GM15510 (cell line): ENCODE data around the gene DNAJB1.

Experiments
- POLR2A ChIP-seq: IDR thresholded peaks from 3 replicates; pipeline ENCODE4 v1.6.1; 2011; ENCODE audit warnings: borderline replicate concordance; ENCODE audit not compliant: insufficient read length; ENCODE audit errors: extremely low read depth

DNAJB1 gene

DNA sequence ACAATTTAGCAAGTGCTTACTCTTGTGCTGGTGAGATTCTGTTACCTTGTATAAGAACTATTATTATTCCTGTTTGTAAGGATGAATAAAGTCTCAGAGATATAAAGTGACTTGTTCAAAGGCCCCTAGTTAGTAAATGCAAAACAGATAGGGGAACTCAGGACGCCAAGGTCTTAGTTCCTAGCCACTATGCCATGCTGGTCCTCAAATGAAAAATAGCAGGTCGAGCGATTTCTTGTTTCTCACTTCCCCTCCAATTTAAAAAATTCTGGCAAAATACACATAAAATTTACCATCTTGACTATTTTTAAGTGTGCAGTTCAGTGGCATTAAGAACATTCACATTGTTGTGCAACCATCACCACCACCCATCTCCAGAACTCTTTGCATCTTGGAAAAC is 12.3 kb upstream of the DNAJB1 start:
- no peak for TF ChIP-seq POLR2A

DNA sequence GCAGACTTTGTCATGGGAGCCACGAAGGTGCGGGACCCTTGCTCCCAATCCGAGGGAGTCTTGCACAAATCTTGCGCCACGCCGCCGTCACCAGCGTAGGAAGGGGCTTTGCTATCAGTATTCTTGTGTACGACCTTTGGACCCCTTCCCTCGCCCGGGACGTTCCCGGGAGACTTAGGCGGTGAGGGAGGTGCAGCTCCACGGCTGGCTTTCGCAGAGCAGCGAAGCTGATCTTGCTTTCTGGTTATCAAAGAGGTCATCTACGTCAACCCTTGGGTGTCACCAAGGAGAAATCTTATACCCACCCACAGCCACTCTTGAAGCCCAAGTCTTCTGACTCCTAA is 11.8 kb upstream of the DNAJB1 start:
- TF ChIP-seq POLR2A = no peak

DNA sequence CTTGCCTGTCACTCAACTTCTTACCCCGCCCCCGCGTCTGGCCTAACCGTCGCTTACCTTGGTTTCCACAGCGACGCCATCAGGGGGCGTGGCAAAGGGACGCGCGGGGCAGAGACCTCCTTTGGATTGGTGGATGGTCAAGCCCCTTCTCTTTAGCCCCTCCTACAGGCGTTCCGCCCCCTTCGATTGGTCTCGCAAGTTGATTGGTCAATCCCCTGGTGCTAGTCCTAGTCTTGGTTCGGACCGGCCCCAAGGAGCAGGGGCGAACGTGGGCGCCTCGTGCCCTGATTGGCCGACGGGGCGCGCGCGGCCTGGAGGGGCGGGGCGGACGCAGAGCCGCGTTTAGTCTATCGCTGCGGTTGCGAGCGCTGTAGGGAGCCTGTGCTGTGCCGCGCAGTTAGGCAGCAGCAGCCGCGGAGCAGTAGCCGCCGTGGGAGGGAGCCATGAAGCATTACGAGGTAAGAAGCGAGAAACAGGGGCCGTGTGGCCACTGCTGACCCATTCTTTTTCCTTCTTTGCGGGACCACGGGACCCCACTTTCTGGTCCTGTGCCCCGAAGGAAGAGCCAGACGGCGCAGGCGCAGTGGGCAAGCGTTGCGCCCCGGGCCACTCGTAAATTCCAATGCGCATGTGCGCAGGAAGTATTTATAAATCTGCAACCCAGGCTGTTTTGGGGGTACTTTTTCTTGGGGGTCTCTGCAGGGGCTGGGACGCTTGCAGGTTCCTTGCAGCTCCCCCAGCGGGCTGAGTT is 11.2 kb upstream of the DNAJB1 start, which contains the start of gene TECR:
Gene TECR, plus strand, starts transcription at position 341 of the 751 bp plus-strand sequence. Its CDS starts 103 bp downstream, at position 444.
- TF ChIP-seq POLR2A = peak; percentile 98

DNA sequence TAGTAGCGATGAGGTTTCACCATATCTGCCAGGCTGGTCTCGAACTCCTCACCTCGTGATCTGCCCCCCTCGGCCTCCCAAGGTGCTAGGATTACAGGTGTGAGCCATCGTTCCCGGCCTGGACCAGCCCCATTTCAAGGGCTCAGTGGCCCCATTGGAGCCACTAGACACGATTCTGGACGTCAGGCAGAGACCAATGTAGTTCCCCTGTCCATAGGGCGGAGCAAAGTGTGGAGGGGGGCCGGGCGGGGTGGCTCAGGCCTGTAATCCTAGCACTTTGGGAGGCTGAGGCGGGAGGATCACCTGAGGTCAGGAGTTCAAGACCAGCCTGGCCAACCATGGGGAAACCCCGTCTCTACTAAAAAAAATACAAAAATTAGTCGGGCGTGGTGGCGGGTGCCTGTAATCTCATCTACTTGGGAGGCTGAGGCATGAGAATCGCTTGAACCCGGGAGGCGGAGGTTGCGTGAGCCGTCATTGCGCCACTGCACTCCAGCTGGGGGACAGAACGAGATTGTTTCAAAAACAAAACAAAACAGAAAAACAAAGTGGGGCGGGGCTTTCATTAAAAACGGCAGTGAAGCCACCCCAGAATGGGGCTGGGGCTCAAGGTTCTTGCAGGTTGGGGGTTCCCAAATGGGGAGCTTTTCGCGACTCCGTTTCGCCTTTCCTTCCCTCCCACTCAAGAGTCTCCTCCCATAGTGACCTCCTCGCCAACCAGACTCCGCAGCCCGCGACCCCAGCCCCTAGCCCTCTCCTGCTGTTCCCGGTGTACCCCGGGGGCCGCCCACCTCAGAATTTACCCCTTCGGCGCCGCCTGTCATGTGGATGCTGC is 10.4 kb upstream of the DNAJB1 start:
- no peak for TF ChIP-seq POLR2A

- no peak for TF ChIP-seq POLR2A
Observed at GRCh38 chr19:14526423-14526822, 8.2 kb upstream of the DNAJB1 start.

GRCh38 chr19:14525729-14526128 is 7.5 kb upstream of the DNAJB1 start:
- TF ChIP-seq POLR2A = no peak

DNA sequence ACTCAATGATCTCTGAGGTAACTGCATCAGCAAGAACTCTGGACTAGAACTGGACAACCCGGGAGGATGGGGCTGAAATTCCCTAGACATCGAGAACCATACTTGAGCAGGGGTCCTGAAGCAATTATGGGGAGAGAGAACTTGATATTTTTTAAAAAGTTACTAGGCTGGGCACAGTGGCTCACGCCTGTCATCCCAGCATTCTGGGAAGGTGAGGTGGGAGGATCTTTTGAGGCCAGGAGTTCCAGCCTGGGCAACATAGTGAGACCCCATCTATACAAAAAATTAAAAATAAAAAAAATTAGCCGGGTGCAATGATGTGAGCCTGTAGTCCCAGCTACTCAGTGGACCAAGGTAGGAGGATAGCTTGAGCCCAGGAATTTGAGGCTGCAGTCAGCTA is 2.3 kb upstream of the DNAJB1 start:
- TF ChIP-seq POLR2A = no peak

GRCh38 chr19:14519860-14520407 is 1.7 kb upstream of the DNAJB1 start:
- TF ChIP-seq POLR2A = no peak

DNA sequence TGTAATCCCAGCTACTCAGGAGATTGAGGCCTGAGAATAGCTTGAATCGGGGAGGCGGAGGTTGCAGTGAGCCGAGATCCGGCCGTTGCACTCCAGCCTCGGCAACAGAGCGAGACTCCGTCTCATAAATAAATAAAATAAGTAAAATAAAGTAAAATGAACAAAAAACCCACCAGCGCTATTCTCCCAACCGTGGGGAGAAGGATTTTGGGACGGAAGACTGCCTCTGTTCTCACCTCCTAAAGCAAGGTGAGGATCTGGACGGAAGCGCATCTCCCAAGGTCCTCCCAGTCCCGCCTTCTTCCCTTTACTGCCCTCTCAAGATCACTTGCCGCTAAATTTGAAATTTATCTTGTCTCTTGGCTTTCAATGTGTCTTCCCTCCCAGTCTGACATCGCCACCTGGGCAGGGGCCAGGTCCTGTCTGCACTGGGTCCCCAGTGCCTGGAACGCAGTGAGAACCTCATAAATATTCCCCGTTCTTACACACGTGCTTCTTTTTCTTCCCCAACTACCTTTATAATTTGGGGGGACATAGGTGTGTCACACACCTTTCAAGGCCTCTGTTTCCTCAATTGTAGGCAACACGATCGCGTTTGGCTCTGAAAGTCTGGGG is 1.2 kb upstream of the DNAJB1 start:
- no peak for TF ChIP-seq POLR2A

DNA sequence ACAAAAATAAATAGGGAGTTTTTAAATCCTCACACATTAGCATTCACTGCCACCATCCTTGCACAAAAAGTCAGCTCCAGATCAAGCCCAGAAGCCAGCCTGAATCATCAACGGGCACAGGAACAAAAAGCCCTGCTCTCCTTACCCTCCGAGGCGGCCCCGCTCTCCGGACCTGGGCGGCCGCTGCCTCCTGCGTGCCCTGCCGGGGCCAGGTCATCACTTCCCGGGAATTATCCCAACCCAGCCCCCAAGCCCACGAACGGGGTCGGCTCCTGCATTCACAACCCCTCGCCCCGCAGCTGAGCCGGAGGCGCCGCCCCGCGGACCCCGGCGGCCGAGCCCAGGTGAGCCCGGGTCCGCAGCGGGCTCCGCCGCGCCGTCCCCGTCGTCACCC is 754 bp downstream of the DNAJB1 start:
- no peak for TF ChIP-seq POLR2A

DNA sequence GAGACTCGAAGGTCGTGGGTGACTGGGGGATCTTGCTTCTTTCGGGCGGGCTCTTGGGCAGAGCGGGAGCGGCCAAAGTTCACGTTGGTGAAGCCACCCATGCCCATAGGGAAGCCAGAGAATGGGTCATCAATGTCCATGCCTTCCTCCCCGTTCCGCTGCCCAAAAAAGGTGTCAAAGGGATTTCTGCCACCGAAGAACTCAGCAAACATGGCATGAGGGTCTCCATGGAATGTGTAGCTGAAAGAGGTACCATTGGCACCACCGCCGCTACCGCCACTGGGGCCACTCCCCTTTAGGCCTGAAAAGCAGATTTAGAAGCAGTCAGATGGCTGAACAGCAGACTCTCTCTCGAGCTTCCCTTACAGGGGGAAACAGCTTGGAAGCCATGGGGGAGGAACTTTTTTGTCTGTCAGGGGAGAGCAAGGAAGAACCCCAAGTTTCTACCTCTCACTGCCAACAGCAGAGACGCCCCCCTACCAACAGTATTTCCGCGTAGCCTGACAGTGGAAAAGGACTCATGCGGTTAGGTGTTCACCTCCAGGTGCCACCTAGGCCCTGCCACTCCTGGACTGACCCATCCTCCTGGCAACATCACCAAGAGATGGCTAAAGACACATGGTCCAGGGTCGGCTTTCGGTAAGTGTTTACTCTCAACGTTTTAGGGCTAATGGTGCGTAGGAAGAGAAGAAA is 1.3 kb downstream of the DNAJB1 start:
- no peak for TF ChIP-seq POLR2A

DNA sequence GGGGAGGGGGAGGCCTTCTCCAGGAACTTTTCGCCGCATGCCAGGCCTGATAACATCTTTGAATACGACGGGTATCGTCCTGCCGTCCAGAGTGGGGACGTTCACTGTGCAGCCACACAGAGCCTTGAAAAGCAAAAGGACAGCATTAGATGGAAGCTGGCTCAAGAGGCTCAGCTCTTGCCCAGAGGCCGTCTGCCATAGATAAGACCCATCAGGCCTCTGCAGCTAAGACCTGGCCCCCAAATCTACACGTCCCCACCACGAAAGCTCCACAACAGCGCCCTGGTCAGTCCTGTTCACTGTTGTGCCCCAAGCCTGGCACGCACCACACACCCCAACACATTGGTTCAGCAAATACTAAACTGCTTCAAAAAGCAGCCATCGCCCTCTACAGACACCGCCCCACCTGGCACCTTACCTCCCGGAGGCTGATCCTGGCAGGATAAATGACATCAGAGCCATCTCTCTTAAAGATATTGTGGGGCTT is 2.1 kb downstream of the DNAJB1 start:
- TF ChIP-seq POLR2A = no peak

DNA sequence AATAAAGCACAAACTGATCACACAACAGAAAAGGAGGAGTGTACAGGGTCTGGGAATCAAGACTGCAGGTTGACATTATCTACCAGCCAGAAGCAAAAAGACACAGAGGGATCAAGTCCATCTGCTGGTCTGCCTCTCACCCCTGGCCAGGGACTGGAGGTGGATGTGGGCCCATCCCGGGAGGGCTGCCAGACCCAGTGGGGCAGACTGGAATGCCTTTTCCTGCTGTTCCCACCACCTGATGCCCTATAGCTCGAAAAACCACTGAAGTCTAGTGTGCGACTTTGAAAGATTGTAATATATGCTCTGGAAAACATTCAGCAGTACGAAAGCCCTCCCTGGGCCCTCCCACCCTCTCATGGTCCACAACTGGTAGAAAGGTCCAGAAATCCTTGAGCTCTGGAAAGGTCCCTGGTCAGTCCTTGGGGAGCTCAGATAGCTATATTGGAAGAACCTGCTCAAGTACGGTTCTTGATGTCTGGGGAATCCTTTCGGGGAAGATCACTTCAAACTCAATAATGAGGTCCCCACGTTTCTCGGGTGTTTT is 2.6 kb downstream of the DNAJB1 start:
- no peak for TF ChIP-seq POLR2A

- no peak for TF ChIP-seq POLR2A
Observed at GRCh38 chr19:14514215-14514863, 3.9 kb downstream of the DNAJB1 start.
